Liver (tissue), 9 donors: Measurements from ENCODE around the gene TLE4. TPM values are rescaled to one million over a fixed set of nuclear protein-coding genes. Genes with fewer than 3 reads are reported as not detected.

Experiments used
- DNase-seq: peaks from one replicate; pipeline ENCODE4 v3.0.0-alpha.2; 2017; ENCODE audit warnings: low spot score
- H3K27ac ChIP-seq, 2 donors: one replicate each; pipeline ENCODE4 v1.7.0; 2013; ENCODE audit warnings: inconsistent platforms in 2 of 2, low read length in 2 of 2, control low read depth in 1 of 2, low read depth in 1 of 2, mild to moderate bottlenecking in 1 of 2
- H3K27me3 ChIP-seq, 4 donors: one replicate each; pipeline versions ENCODE4 v1.6.1 to v1.7.0; 2013; ENCODE audit warnings: low read length in 3 of 4, inconsistent platforms in 1 of 4, mild to moderate bottlenecking in 1 of 4, moderate library complexity in 1 of 4; ENCODE audit not compliant: control insufficient read depth in 4 of 4, insufficient read depth in 4 of 4
- H3K36me3 ChIP-seq, 4 donors: one replicate each; pipeline versions ENCODE4 v1.6.1 to v1.7.0; 2013; ENCODE audit warnings: low read length in 3 of 4, mild to moderate bottlenecking in 3 of 4, low read depth in 1 of 4, moderate library complexity in 1 of 4; ENCODE audit not compliant: control insufficient read depth in 4 of 4, insufficient read depth in 3 of 4
- H3K4me1 ChIP-seq, 4 donors: one replicate each; pipeline versions ENCODE4 v1.6.1 to v1.7.0; 2013; ENCODE audit warnings: low read length in 3 of 4, mild to moderate bottlenecking in 3 of 4, moderate library complexity in 1 of 4; ENCODE audit not compliant: control insufficient read depth in 4 of 4, insufficient read depth in 4 of 4
- H3K4me3 ChIP-seq, 3 donors: one replicate each; pipeline versions ENCODE4 v1.6.1 to v1.7.0; 2013; ENCODE audit warnings: low read length in 3 of 3, control low read depth in 1 of 3, low read depth in 1 of 3, mild to moderate bottlenecking in 1 of 3
- H3K9ac ChIP-seq, 2 donors: one replicate each; pipeline ENCODE4 v1.7.0; 2013; ENCODE audit warnings: low read length in 2 of 2, mild to moderate bottlenecking in 2 of 2, moderate library complexity in 2 of 2, control low read depth in 1 of 2, low read depth in 1 of 2
- H3K9me3 ChIP-seq, 4 donors: one replicate each; pipeline versions ENCODE4 v1.6.1 to v1.7.0; 2013; ENCODE audit warnings: low read length in 3 of 4; ENCODE audit not compliant: control insufficient read depth in 4 of 4
- ATF3 ChIP-seq: IDR thresholded peaks from 2 replicates; pipeline ENCODE4 v1.6.1; 2016; ENCODE audit warnings: antibody characterized with exemption
- FOXA1 ChIP-seq: IDR thresholded peaks from 2 replicates; pipeline ENCODE4 v1.6.1; 2016; ENCODE audit warnings: antibody characterized with exemption
- FOXA2 ChIP-seq: IDR thresholded peaks from 2 replicates; pipeline ENCODE4 v1.6.1; 2016; ENCODE audit warnings: antibody characterized with exemption
- GABPA ChIP-seq, 2 donors: IDR thresholded peaks in 1 of 2; conservative IDR thresholded peaks in 1 of 2; 2 replicates each; pipeline ENCODE4 v1.6.1; 2016; ENCODE audit warnings: antibody characterized with exemption in 2 of 2, mild to moderate bottlenecking in 1 of 2, moderate library complexity in 1 of 2
- HNF4A ChIP-seq, 2 donors: conservative IDR thresholded peaks; 2 replicates each; pipeline ENCODE4 v1.6.1; 2016; ENCODE audit warnings: antibody characterized with exemption in 2 of 2, mild to moderate bottlenecking in 2 of 2
- HNF4G ChIP-seq: IDR thresholded peaks from 2 replicates; pipeline ENCODE4 v1.6.1; 2016; ENCODE audit warnings: antibody characterized with exemption
- JUND ChIP-seq, 2 donors: IDR thresholded peaks; 2 replicates each; pipeline ENCODE4 v1.6.1; 2016; ENCODE audit warnings: antibody characterized with exemption in 2 of 2
- MAX ChIP-seq: IDR thresholded peaks from 2 replicates; pipeline ENCODE4 v1.6.1; 2016; ENCODE audit warnings: antibody characterized with exemption
- NR2F2 ChIP-seq: IDR thresholded peaks from 2 replicates; pipeline ENCODE4 v1.6.1; 2016; ENCODE audit warnings: antibody characterized with exemption
- RAD21 ChIP-seq, 2 donors: IDR thresholded peaks; 2 replicates each; pipeline ENCODE4 v1.6.1; 2016; ENCODE audit warnings: antibody characterized with exemption in 2 of 2, mild to moderate bottlenecking in 2 of 2
- RXRA ChIP-seq, 2 donors: IDR thresholded peaks; 2 replicates each; pipeline ENCODE4 v1.6.1; 2017 to 2018; ENCODE audit warnings: antibody characterized with exemption in 2 of 2, mild to moderate bottlenecking in 1 of 2
- YY1 ChIP-seq: IDR thresholded peaks from 2 replicates; pipeline ENCODE4 v1.6.1; 2016; ENCODE audit warnings: antibody characterized with exemption, mild to moderate bottlenecking
- ZBTB33 ChIP-seq: IDR thresholded peaks from 2 replicates; pipeline ENCODE4 v1.6.1; 2016; ENCODE audit warnings: antibody characterized with exemption
- WGBS: extraction: QIAGEN DNeasy Blood & Tissue Kit; methylation state at CpG from one replicate; pipeline ENCODE4 v1.1.7; 2013; 5-methylcytosine and 5-hydroxymethylcytosine counted together
- polyA plus RNA-seq, 2 donors: library from polyadenylated mRNA; stranded (reverse) in 1 of 2; unstranded in 1 of 2; fragments of 200-250 nt in 1 of 2; fragments of >200 nt in 1 of 2; fragmentation: Nextera tagmentation in 1 of 2; extraction: Ambion mirVana in 1 of 2; gene quantifications; one replicate each; pipeline versions ENCODE4 v1.2.1 to v1.2.3, GENCODE V29; 2013 to 2015
- total RNA-seq, 2 donors: library from RNA; depleted of rRNA; stranded (reverse); fragments of >200 nt; gene quantifications; one replicate each; pipeline ENCODE4 v1.2.3, GENCODE V29; 2014
- TF ChIP-seq, protein P1 (sequence below): fragments of 150-350 bp; IDR thresholded peaks from 2 replicates; pipeline ENCODE4 v1.5.1; 2017; ENCODE audit warnings: improper control_type of control experiment, low read depth, low read length; ENCODE audit not compliant: missing input control
- TF ChIP-seq, protein P2 (sequence below): IDR thresholded peaks from 2 replicates; pipeline ENCODE4 v1.6.1; 2016; ENCODE audit warnings: antibody characterized with exemption, mild to moderate bottlenecking
- donor health status: healthy.
- donor health status: healthy.
- donor health status: healthy.
- donor health status: healthy.
- donor health status: healthy.

The TLE4 gene
- total and polyA plus RNA-seq, 4 donors, result 2.5 to 6.6 (median 4.7) TPM

GRCh38 chr9:79578891-79579290, 7.1 kb downstream of the TLE4 start:
- WGBS, result 88% methylated on average over 1 of the region's 1 CpG
- peaks cover 0 to 10% (median 2%) of the 10 kb centered on the region in 4 donors for H3K4me1 ChIP-seq

More at GRCh38 chr9:79578891-79579290, 7.1 kb downstream of the TLE4 start:
- no peaks in the 10 kb centered on the region for H3K27me3 ChIP-seq
- no peak for DNase-seq
- no peaks in the 10 kb centered on the region for H3K36me3 ChIP-seq
- no peaks in the 10 kb centered on the region for H3K9me3 ChIP-seq
- TF ChIP-seq RAD21 (IDR thresholded peaks at IDR 0.05), result no peak
- TF ChIP-seq RXRA (IDR thresholded peaks at IDR 0.05), result no peak
- no peak for TF ChIP-seq FOXA1
- TF ChIP-seq, protein P1, sequence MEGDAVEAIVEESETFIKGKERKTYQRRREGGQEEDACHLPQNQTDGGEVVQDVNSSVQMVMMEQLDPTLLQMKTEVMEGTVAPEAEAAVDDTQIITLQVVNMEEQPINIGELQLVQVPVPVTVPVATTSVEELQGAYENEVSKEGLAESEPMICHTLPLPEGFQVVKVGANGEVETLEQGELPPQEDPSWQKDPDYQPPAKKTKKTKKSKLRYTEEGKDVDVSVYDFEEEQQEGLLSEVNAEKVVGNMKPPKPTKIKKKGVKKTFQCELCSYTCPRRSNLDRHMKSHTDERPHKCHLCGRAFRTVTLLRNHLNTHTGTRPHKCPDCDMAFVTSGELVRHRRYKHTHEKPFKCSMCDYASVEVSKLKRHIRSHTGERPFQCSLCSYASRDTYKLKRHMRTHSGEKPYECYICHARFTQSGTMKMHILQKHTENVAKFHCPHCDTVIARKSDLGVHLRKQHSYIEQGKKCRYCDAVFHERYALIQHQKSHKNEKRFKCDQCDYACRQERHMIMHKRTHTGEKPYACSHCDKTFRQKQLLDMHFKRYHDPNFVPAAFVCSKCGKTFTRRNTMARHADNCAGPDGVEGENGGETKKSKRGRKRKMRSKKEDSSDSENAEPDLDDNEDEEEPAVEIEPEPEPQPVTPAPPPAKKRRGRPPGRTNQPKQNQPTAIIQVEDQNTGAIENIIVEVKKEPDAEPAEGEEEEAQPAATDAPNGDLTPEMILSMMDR, result no peak
- TF ChIP-seq ZBTB33, result no peak
- no peak for TF ChIP-seq YY1
- TF ChIP-seq GABPA (IDR thresholded peaks at IDR 0.05 in 1 of 2, conservative IDR thresholded peaks at IDR 0.05 in 1 of 2), result no peak
- TF ChIP-seq HNF4A (conservative IDR thresholded peaks at IDR 0.05), result no peak
- no peak for TF ChIP-seq MAX
- TF ChIP-seq FOXA2, result no peak
- no peak for TF ChIP-seq ATF3
- TF ChIP-seq, protein P2, sequence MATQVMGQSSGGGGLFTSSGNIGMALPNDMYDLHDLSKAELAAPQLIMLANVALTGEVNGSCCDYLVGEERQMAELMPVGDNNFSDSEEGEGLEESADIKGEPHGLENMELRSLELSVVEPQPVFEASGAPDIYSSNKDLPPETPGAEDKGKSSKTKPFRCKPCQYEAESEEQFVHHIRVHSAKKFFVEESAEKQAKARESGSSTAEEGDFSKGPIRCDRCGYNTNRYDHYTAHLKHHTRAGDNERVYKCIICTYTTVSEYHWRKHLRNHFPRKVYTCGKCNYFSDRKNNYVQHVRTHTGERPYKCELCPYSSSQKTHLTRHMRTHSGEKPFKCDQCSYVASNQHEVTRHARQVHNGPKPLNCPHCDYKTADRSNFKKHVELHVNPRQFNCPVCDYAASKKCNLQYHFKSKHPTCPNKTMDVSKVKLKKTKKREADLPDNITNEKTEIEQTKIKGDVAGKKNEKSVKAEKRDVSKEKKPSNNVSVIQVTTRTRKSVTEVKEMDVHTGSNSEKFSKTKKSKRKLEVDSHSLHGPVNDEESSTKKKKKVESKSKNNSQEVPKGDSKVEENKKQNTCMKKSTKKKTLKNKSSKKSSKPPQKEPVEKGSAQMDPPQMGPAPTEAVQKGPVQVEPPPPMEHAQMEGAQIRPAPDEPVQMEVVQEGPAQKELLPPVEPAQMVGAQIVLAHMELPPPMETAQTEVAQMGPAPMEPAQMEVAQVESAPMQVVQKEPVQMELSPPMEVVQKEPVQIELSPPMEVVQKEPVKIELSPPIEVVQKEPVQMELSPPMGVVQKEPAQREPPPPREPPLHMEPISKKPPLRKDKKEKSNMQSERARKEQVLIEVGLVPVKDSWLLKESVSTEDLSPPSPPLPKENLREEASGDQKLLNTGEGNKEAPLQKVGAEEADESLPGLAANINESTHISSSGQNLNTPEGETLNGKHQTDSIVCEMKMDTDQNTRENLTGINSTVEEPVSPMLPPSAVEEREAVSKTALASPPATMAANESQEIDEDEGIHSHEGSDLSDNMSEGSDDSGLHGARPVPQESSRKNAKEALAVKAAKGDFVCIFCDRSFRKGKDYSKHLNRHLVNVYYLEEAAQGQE, result no peak
- no peak for TF ChIP-seq JUND (IDR thresholded peaks at IDR 0.05)
- no peak for TF ChIP-seq NR2F2
- TF ChIP-seq HNF4G, result no peak
- no peak overlapping the region for H3K4me3 ChIP-seq
- no peak overlapping the region for H3K27ac ChIP-seq
- H3K9ac ChIP-seq, result no peak overlapping the region
